Measurements from ENCODE around the gene SLC16A6. TPM values are rescaled to one million over a fixed set of nuclear protein-coding genes. Genes with fewer than 3 reads are reported as not detected.
"Not testable (repeated sequence)": the region's sequence is repeated elsewhere in the genome, so short reads cannot be mapped to it uniquely, and the experiment has no call there.

The SLC16A6 gene
- total RNA-seq, 1 experiment from 2014 or later, result 0.22 TPM

- DNase-seq (ENCODE audit: low spot score), result no peak
- H3K27me3 Mint-ChIP-seq (ENCODE audit: low read depth), result no peaks in the 10 kb centered on the region
- TF ChIP-seq ZNF263 (CRISPR knock-in tag; IDR thresholded peaks at IDR 0.05; ENCODE audit: low read depth), result no peak
- TF ChIP-seq EMX1 (CRISPR knock-in tag; IDR thresholded peaks at IDR 0.05), result no peak
- TF ChIP-seq NFATC4 (CRISPR knock-in tag; IDR thresholded peaks at IDR 0.05), result no peak
- no peak for TF ChIP-seq KAT7 (CRISPR knock-in tag; IDR thresholded peaks at IDR 0.05; ENCODE audit: borderline replicate concordance)
- TF ChIP-seq STAT6 (CRISPR knock-in tag; conservative IDR thresholded peaks at IDR 0.05; ENCODE audit: low read depth), result no peak
- ATAC-seq, result no peak
- POLR2A ChIA-PET, result no interaction called here
- CTCF ChIA-PET, result no interaction called here
- peaks cover 35% of the 10 kb centered on the region for H3K4me1 Mint-ChIP-seq
- no peak overlapping the region for H3K4me3 Mint-ChIP-seq
- H3K27ac Mint-ChIP-seq, result no peak overlapping the region
- H3K36me3 Mint-ChIP-seq, result peaks cover 3% of the 10 kb centered on the region; the same call in 1 of the 2 replicates
- H3K9me3 Mint-ChIP-seq, result peaks cover 5% of the 10 kb centered on the region; the same call in 1 of the 2 replicates
Measured at GRCh38 chr17:68315930-68316329, 25.0 kb upstream of the SLC16A6 start.

- Mint-ChIP-seq H3K27ac (no peak overlapping the region), H3K9me3 (peaks cover 5% of the 10 kb centered on the region; the same call in 1 of the 2 replicates), H3K4me1 (peaks cover 26% of the 10 kb centered on the region), H3K4me3 (no peak overlapping the region), H3K27me3 (ENCODE audit: low read depth) (no peaks in the 10 kb centered on the region), H3K36me3 (peaks cover 3% of the 10 kb centered on the region; the same call in 1 of the 2 replicates)
- no peak for DNase-seq (ENCODE audit: low spot score)
- no peak for ATAC-seq
- CTCF ChIA-PET, result no interaction called here
- POLR2A ChIA-PET, result interaction anchor here (0.6 kb wide), 1 partner anchor 21 kb away, joined by 4 read pairs; no protein-coding TSS in a partner anchor
- no peak for TF ChIP-seq PRRX2 (CRISPR knock-in tag; IDR thresholded peaks at IDR 0.05)
Measured at GRCh38 chr17:68314916-68315535, 24.1 kb upstream of the SLC16A6 start.

GRCh38 chr17:68310152-68310551 is 19.2 kb upstream of the SLC16A6 start:
- Mint-ChIP-seq H3K27ac (no peak overlapping the region), H3K9me3 (peaks cover 8% of the 10 kb centered on the region), H3K4me3 (no peak overlapping the region), H3K27me3 (ENCODE audit: low read depth) (no peaks in the 10 kb centered on the region), H3K4me1 (peaks cover 9% of the 10 kb centered on the region), H3K36me3 (peaks cover 14% of the 10 kb centered on the region)
- CTCF ChIA-PET, result interaction anchor here (0.5 to 2.3 kb wide), 3 partner anchors 89 to 246 kb away, joined by 3 to 6 read pairs (median 4); no protein-coding TSS in a partner anchor
- no peak for ATAC-seq
- POLR2A ChIA-PET, result no interaction called here
- no peak for DNase-seq (ENCODE audit: low spot score)
- TF ChIP-seq ESRRA (CRISPR knock-in tag; IDR thresholded peaks at IDR 0.05; ENCODE audit: borderline replicate concordance) (no peak), ZNF263 (CRISPR knock-in tag; IDR thresholded peaks at IDR 0.05; ENCODE audit: low read depth) (no peak), ZNF138 (CRISPR knock-in tag; conservative IDR thresholded peaks at IDR 0.05) (no peak), ZNF219 (CRISPR knock-in tag; IDR thresholded peaks at IDR 0.05; ENCODE audit: borderline replicate concordance) (no peak), STAT6 (CRISPR knock-in tag; conservative IDR thresholded peaks at IDR 0.05; ENCODE audit: low read depth) (no peak), GTF2I (CRISPR knock-in tag; conservative IDR thresholded peaks at IDR 0.05) (no peak), NFYB (CRISPR knock-in tag; conservative IDR thresholded peaks at IDR 0.05; ENCODE audit: low read depth) (no peak), FOXJ3 (CRISPR knock-in tag; IDR thresholded peaks at IDR 0.05; ENCODE audit: borderline replicate concordance) (no peak), IRF2 (CRISPR knock-in tag; IDR thresholded peaks at IDR 0.05; ENCODE audit: borderline replicate concordance, low read depth) (no peak), FOXP1 (CRISPR knock-in tag; IDR thresholded peaks at IDR 0.05; ENCODE audit: borderline replicate concordance) (no peak), KAT7 (CRISPR knock-in tag; IDR thresholded peaks at IDR 0.05; ENCODE audit: borderline replicate concordance) (no peak)
- TF ChIP-seq, protein P1, sequence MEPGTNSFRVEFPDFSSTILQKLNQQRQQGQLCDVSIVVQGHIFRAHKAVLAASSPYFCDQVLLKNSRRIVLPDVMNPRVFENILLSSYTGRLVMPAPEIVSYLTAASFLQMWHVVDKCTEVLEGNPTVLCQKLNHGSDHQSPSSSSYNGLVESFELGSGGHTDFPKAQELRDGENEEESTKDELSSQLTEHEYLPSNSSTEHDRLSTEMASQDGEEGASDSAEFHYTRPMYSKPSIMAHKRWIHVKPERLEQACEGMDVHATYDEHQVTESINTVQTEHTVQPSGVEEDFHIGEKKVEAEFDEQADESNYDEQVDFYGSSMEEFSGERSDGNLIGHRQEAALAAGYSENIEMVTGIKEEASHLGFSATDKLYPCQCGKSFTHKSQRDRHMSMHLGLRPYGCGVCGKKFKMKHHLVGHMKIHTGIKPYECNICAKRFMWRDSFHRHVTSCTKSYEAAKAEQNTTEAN (CRISPR knock-in tag; IDR thresholded peaks at IDR 0.05), result no peak
- TF ChIP-seq, protein P2, sequence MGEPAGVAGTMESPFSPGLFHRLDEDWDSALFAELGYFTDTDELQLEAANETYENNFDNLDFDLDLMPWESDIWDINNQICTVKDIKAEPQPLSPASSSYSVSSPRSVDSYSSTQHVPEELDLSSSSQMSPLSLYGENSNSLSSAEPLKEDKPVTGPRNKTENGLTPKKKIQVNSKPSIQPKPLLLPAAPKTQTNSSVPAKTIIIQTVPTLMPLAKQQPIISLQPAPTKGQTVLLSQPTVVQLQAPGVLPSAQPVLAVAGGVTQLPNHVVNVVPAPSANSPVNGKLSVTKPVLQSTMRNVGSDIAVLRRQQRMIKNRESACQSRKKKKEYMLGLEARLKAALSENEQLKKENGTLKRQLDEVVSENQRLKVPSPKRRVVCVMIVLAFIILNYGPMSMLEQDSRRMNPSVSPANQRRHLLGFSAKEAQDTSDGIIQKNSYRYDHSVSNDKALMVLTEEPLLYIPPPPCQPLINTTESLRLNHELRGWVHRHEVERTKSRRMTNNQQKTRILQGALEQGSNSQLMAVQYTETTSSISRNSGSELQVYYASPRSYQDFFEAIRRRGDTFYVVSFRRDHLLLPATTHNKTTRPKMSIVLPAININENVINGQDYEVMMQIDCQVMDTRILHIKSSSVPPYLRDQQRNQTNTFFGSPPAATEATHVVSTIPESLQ (CRISPR knock-in tag; IDR thresholded peaks at IDR 0.05), result no peak
- TF ChIP-seq, protein P3, sequence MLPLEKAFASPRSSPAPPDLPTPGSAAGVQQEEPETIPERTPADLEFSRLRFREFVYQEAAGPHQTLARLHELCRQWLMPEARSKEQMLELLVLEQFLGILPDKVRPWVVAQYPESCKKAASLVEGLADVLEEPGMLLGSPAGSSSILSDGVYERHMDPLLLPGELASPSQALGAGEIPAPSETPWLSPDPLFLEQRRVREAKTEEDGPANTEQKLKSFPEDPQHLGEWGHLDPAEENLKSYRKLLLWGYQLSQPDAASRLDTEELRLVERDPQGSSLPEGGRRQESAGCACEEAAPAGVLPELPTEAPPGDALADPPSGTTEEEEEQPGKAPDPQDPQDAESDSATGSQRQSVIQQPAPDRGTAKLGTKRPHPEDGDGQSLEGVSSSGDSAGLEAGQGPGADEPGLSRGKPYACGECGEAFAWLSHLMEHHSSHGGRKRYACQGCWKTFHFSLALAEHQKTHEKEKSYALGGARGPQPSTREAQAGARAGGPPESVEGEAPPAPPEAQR (CRISPR knock-in tag; IDR thresholded peaks at IDR 0.05), result no peak

GRCh38 chr17:68309066-68309670 is 18.2 kb upstream of the SLC16A6 start:
- H3K4me3 Mint-ChIP-seq; H3K27me3 Mint-ChIP-seq (ENCODE audit: low read depth); H3K9me3 Mint-ChIP-seq; POLR2A ChIA-PET; H3K4me1 Mint-ChIP-seq; ATAC-seq; H3K27ac Mint-ChIP-seq; DNase-seq (ENCODE audit: low spot score): not testable (repeated sequence)
- CTCF ChIA-PET, result interaction anchor here (2.3 kb wide), 1 partner anchor 90 kb away, joined by 6 read pairs; no protein-coding TSS in a partner anchor
- H3K36me3 Mint-ChIP-seq, result peaks cover 14% of the 10 kb centered on the region
